Endothelial cell of umbilical vein (primary cell): ENCODE results near the gene FSTL4. TPM values are rescaled to one million over a fixed set of nuclear protein-coding genes. Genes with fewer than 3 reads are reported as not detected.

ENCODE experiments used
- BruUV-seq: library from RNA; stranded (reverse); fragments of 400-500 nt; replicated peaks from 2 replicates; lab custom pipeline; 2021; lab: Mats Ljungman, UMichigan
- CTCF ChIA-PET: fragments of 300-600, 350-600 bp; sonication (Branson Sonifier 250); formaldehyde crosslinking; loops from one replicate; lab custom pipeline; 2021; ENCODE audit warnings: antibody characterized with exemption, inconsistent platforms; lab: Charles Lee
- POLR2A ChIA-PET: fragments of 300-600, 350-600 bp; sonication (Branson Sonifier 250); formaldehyde crosslinking; loops from one replicate; lab custom pipeline; 2021; ENCODE audit warnings: antibody characterized with exemption, inconsistent platforms; lab: Charles Lee
- DNase-seq: peaks from one replicate; pipeline ENCODE4 v3.0.0-alpha.2; 2011; ENCODE audit warnings: low read depth, low spot score
- FAIRE-seq: peaks from 2 replicates; lab custom pipeline; 2011; peaks lifted over from hg19 to GRCh38; lab: Jason Lieb, UNC
- H2AFZ ChIP-seq: 2 replicates; pipeline ENCODE4 v1.6.0; 2012; ENCODE audit warnings: low read depth, low read length, control low read depth, inconsistent platforms
- H3K27ac ChIP-seq: 2 replicates; pipeline ENCODE4 v1.5.1; 2011; ENCODE audit warnings: low read depth, mild to moderate bottlenecking, control low read depth, low read length, moderate library complexity; ENCODE audit not compliant: insufficient read depth
- H3K27me3 ChIP-seq, 2 experiments: 2 replicates each; pipeline versions ENCODE4 v1.6.0 to v1.6.1; 2011; ENCODE audit warnings: low read length in 2 of 2, mixed read lengths in 1 of 2; ENCODE audit not compliant: control insufficient read depth in 2 of 2, insufficient read depth in 2 of 2
- H3K36me3 ChIP-seq, 2 experiments: 2 replicates in 1 of 2; 3 replicates in 1 of 2; pipeline ENCODE4 v1.5.1; 2011; ENCODE audit warnings: low read length in 2 of 2, mild to moderate bottlenecking in 1 of 2, moderate library complexity in 1 of 2; ENCODE audit not compliant: control insufficient read depth in 2 of 2, insufficient read depth in 2 of 2; ENCODE audit errors: extremely low read depth in 1 of 2
- H3K4me1 ChIP-seq: 3 replicates; pipeline ENCODE4 v1.5.1; 2011; ENCODE audit warnings: mild to moderate bottlenecking, low read length; ENCODE audit not compliant: control insufficient read depth, insufficient read depth; ENCODE audit errors: extremely low read depth
- H3K4me2 ChIP-seq: 2 replicates; pipeline ENCODE4 v1.6.1; 2011; ENCODE audit warnings: low read length, control low read depth, mixed read lengths; ENCODE audit not compliant: insufficient read depth
- H3K4me3 ChIP-seq, 3 experiments: fragments of 200-600 bp in 1 of 3; sonication (generic), shearing (Covaris generic) in 1 of 3; replicated peaks in 1 of 3; 2 replicates each; pipeline ENCODE4 v1.5.1; 2011 to 2016; ENCODE audit warnings: control low read depth in 3 of 3, low read length in 3 of 3, mild to moderate bottlenecking in 2 of 3, inconsistent platforms in 1 of 3, low read depth in 1 of 3, moderate library complexity in 1 of 3; ENCODE audit not compliant: insufficient read depth in 1 of 3
- H3K79me2 ChIP-seq: 2 replicates; pipeline ENCODE4 v1.6.0; 2012; ENCODE audit warnings: low read length, inconsistent platforms; ENCODE audit not compliant: control insufficient read depth, insufficient read depth
- H3K9ac ChIP-seq: replicated peaks from 2 replicates; pipeline ENCODE3; 2011; ENCODE audit warnings: low read length, control low read depth; ENCODE audit not compliant: insufficient read depth; ENCODE audit errors: extremely low read depth
- H3K9me1 ChIP-seq: replicated peaks from 3 replicates; pipeline ENCODE4 v1.6.0; 2011; ENCODE audit warnings: mild to moderate bottlenecking, low read length; ENCODE audit not compliant: control insufficient read depth, insufficient read depth; ENCODE audit errors: extremely low read depth
- H3K9me3 ChIP-seq: replicated peaks from 2 replicates; pipeline ENCODE4 v1.5.1; 2012; ENCODE audit warnings: low read length, inconsistent platforms; ENCODE audit not compliant: control insufficient read depth, insufficient read depth
- H4K20me1 ChIP-seq: replicated peaks from 2 replicates; pipeline ENCODE3; 2011; ENCODE audit warnings: mild to moderate bottlenecking, low read length; ENCODE audit not compliant: control insufficient read depth, insufficient read depth; ENCODE audit errors: extremely low read depth
- CTCF ChIP-seq, 2 donors: IDR thresholded peaks; 1 replicate in 1 of 2; 2 replicates in 1 of 2; pipeline ENCODE4 v1.5.1; 2011; ENCODE audit warnings: low read length in 2 of 2, mild to moderate bottlenecking in 2 of 2, moderate library complexity in 2 of 2, control low read depth in 1 of 2, inconsistent platforms in 1 of 2, low read depth in 1 of 2; ENCODE audit not compliant: insufficient read depth in 1 of 2; ENCODE audit errors: extremely low read depth in 1 of 2
- EZH2 ChIP-seq: IDR thresholded peaks from 2 replicates; pipeline ENCODE4 v1.6.1; 2012; ENCODE audit warnings: borderline replicate concordance, low read depth, mild to moderate bottlenecking, moderate library complexity, low read length, inconsistent platforms; ENCODE audit not compliant: severe bottlenecking
- FOS ChIP-seq: IDR thresholded peaks from 2 replicates; pipeline ENCODE4 v1.6.1; 2011; ENCODE audit warnings: mild to moderate bottlenecking, low read length, moderate library complexity, borderline replicate concordance; ENCODE audit not compliant: insufficient read depth
- GATA2 ChIP-seq: IDR thresholded peaks from 2 replicates; pipeline ENCODE4 v1.7.0; 2011; ENCODE audit warnings: low read depth, mild to moderate bottlenecking, moderate library complexity, mixed read lengths, low read length; ENCODE audit not compliant: insufficient read length, insufficient read depth
- JUN ChIP-seq: IDR thresholded peaks from 2 replicates; pipeline ENCODE4 v1.6.1; 2011; ENCODE audit warnings: borderline replicate concordance, low read depth; ENCODE audit not compliant: insufficient read length, insufficient read depth
- MAX ChIP-seq: IDR thresholded peaks from 2 replicates; pipeline ENCODE4 v1.6.1; 2011; ENCODE audit not compliant: insufficient read depth, insufficient read length
- MYC ChIP-seq: IDR thresholded peaks from one replicate; pipeline ENCODE4 v1.6.1; 2011; ENCODE audit warnings: mild to moderate bottlenecking, low read depth, low read length
- POLR2A ChIP-seq: IDR thresholded peaks from 2 replicates; pipeline ENCODE4 v1.6.1; 2012; ENCODE audit warnings: low read depth, mild to moderate bottlenecking, control low read depth, low read length
- POLR2AphosphoS5 ChIP-seq: IDR thresholded peaks from 2 replicates; pipeline ENCODE4 v1.6.1; 2012; ENCODE audit warnings: low read depth, mild to moderate bottlenecking, control low read depth, low read length, moderate library complexity; ENCODE audit not compliant: insufficient read depth
- dilution Hi-C: fragments of 300-500 bp; cut with MboI; formaldehyde crosslinking; loops from one replicate; pipeline ENCODE4 v1.15.0; 2019; ENCODE audit warnings: low sequenced_read_pairs; ENCODE audit not compliant: extremely low pct_ligation_motif_present
- intact Hi-C: fragments of 100-400 bp; cut with micrococcal nuclease; formaldehyde crosslinking; loops from one replicate; pipeline ENCODE4 v1.10.0; 2022
- polyA plus RNA-seq, 4 experiments: library from polyadenylated mRNA; depleted of rRNA in 3 of 4; stranded (reverse) in 3 of 4; unstranded in 1 of 4; fragments of >200 nt; gene quantifications; 2 replicates each; pipeline versions ENCODE4 v1.2.1 to v1.2.3, GENCODE V29; 2011 to 2012; ENCODE audit warnings: missing spikeins in 1 of 4
- total RNA-seq: library from RNA; stranded (reverse); gene quantifications from 2 replicates; pipeline ENCODE4 v1.2.3, GENCODE V29; 2021

FSTL4 gene
- total and polyA plus RNA-seq, 2 donors (not counting 3 experiments of a cell fraction or from before 2014, with no cell fraction given): 0.18 TPM; not detected in 1

- ChIA-PET POLR2A (no interaction called here), CTCF (interaction anchor here (1.9 to 2.2 kb wide), 2 partner anchors 12 to 14 kb away, joined by 5 to 19 read pairs; no protein-coding TSS in a partner anchor)
- H3K9ac ChIP-seq: no peak overlapping the region
- no peak for DNase-seq
- no peaks in the 10 kb centered on the region for H4K20me1 ChIP-seq
- intact Hi-C loops: no loop called here
- no peaks in the 10 kb centered on the region for H3K79me2 ChIP-seq
- H3K9me1 ChIP-seq: no peaks in the 10 kb centered on the region
- H3K4me3 ChIP-seq: no peak overlapping the region
- H3K27me3 ChIP-seq: no peaks in the 10 kb centered on the region
- H3K36me3 ChIP-seq: no peaks in the 10 kb centered on the region
- no peak for FAIRE-seq
- no peak overlapping the region for H3K27ac ChIP-seq
- no peaks in the 10 kb centered on the region for H3K9me3 ChIP-seq
- no peak overlapping the region for H2AFZ ChIP-seq
- no peak overlapping the region for H3K4me2 ChIP-seq
- peaks cover 8% of the 10 kb centered on the region for H3K4me1 ChIP-seq
- BruUV-seq: no TSS peak
- TF ChIP-seq EZH2 (no peak), MYC (no peak), POLR2A (no peak), POLR2AphosphoS5 (no peak), CTCF (IDR thresholded peaks at IDR 0.05; ENCODE audit: extremely low read depth in 1 of 2, insufficient read depth in 1 of 2, low read depth in 1 of 2, low read length in 2 of 2) (no peak), GATA2 (no peak), MAX (no peak), JUN (no peak), FOS (no peak)
- dilution Hi-C loops: no loop called here
Measured at GRCh38 chr5:133234273-133234672, 378.1 kb downstream of the FSTL4 start.
